Epidermal melanocyte (primary cell): Measurements from ENCODE around the gene LYZ.

Experiments used
- DNase-seq: peaks from one replicate; pipeline ENCODE4 v3.0.0; 2011; ENCODE audit warnings: low spot score; ENCODE audit not compliant: insufficient read length

LYZ gene

DNA sequence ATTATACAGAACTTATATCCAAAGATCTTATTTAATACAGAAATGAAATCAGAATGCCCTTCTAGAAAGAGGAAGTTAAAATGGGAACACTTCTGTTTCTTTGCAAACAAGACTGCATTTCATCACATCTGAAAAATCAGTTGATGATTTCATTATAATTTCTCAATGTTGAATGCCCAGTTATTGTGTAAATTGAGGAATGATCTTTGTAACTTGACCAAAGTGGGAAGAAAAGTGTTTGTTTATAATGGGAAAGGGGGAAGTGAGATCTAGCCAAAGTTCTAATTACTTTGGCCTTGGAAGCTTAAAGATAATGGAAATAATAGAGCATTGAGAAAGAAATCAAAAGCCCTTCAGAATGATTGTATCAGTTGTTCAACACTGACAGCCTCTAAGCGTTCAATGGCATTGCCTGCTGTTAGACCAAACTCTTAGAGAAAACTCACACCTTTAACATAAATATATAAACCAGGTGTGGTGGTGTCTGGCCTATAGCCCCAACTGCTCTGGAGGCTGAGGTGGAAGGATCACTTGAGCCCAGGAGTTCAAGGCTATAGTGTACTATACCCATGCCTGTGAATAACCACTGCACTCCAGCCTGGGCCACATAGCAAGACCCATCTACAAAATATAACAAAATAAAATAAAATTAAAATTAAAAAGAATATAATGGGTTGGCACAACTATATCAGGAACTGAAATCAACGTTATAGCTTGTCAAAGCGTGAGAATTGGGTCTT is 9.9 kb upstream of the LYZ start:
- DNase-seq, result no peak

DNA sequence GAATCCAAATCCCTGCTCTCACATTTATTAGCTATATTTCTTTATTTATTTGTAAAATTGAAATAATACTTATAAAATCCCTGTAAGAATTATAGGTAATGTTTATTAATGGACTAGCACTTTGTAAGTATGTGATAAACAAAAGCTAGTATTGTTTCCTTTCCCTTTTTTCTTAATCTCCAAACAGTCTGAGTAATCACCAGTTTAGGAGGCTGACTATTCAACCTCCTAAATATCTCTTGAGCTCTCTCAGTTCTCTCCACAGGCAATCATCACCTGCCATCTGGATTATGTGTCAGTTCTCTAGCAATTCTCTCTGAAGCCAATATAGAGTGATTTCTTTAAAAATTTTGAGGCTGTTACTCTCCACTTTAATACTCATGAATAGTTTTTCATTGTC is 9.2 kb upstream of the LYZ start:
- DNase-seq, result no peak

DNA sequence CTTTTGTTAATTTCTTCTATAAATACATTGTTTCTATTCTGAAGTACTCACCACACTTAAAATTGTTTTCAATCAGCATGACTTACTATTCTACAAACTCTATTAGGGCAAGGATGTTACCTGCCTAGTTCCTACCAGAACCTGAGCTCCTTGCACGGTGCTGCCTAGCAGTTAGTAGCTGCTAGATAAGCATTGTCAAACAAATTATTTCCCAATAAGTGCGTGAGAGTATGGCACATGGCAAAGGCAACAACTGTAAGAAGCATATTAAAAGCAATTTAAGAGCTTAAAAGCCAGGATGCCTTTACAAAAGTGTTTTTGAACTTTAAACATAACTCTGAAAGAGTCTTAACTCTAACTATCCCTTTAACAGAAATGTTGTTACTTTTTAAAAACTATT is 8.2 kb upstream of the LYZ start:
- no peak for DNase-seq

DNA sequence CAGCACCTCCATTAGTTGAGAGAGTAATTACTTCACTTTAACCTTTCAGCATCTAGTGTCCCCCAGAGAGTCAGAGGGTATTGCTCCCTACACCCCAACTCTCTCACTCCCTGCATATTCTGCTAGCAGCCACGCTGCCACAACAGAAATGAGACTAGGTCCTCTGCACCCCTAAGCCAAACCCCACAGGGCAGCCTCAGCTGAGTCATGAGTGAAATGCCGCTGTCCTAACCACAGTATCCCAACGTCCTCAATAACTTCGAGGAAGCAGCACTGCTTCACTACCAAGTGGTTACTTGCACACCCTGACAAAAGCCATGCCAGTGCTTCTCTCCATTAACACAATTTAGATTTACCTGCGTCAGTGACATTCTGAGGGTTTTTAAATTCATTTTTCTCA is 6.9 kb upstream of the LYZ start:
- no peak for DNase-seq

DNA sequence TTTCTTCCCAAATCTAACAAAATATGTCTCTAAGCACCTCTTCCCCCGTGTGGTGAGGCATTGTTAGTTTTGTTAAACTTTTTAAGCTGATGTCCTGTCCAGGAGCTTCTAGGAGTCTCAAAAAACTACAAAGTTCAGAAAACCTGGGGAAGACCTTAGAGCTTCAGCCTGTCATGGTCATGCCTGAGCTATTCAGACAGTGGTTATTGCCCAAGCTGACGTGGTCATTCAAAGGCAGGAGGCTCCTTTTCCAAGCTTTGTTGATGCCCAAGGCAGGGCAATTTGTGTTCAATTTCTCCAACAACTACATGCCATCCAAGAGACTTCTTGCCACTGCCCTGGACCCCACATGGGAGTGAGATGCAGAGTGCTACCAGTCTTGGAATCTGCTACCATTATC is 5.8 kb upstream of the LYZ start:
- no peak for DNase-seq

DNA sequence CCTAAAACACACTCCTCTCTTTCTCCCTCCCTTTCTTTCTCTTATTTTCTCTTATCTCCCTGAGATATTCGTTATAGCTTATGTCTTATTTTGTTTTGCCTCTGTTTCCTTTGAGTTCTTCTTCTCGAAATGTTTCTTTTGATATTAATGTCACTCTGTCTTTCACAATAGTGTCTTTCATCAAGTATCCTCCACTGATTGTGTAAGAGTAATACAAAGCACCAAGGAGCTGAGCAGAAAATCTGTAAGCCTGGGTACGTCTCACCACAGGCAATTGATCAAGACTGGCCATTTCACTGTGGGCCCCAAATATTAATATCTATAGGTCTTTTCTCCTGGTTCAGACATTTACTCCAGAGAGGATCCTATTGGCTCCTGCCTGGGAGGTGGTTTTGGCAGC is 4.8 kb upstream of the LYZ start:
- no peak for DNase-seq

DNA sequence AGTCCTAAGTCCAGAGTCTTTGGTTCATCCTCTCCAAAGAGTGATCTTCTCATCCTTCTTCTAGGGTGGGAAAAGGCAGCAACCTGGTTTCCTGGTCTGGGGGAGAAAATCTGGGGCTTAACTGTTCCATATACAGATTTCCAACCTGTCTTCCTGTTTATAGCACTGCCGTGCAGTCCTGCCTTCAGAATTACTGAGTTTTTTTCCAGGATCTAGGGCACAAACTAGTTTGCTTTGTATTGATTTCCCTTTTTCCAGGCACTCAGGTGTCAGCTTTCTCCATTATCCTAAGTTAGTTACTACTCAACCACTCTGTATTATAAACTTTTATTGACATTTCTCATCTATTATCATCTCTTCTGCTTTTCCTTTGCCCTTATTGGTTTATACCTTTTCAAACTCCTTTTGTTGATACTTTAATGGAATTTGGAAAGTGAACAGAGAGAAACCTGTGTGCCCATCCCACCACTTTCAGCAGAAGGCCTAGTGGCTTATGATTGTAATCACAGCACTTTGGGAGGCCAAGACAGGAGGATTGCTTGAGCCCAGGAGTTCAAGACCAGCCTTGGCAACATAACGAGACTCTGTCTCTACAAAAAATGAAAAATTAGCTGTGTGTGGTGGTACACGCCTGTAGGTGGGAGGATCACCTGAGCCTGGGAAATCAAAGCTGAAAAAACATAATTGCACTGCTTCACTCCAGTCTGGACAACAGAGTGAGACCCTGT is 4.1 kb upstream of the LYZ start:
- DNase-seq, result no peak

DNA sequence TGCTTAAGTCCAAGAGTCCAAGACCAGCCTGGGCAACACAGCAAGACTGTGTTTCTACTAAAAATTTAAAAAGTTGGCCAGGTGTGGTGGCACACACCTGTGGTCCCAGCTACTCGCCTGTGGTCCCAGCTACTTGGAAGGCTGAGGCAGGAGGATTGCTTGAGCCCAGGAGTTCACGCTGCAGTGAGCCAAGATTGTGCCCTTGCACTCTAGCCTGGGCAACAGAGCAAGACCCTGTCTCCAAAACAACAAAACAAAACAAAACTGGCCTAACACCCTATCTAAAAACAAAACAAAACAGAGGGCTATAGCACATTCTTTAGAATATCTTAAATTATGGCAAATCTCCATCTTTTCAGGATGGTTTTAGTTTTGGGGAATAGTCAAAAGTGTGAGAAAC is 3.1 kb upstream of the LYZ start:
- DNase-seq, result no peak

DNA sequence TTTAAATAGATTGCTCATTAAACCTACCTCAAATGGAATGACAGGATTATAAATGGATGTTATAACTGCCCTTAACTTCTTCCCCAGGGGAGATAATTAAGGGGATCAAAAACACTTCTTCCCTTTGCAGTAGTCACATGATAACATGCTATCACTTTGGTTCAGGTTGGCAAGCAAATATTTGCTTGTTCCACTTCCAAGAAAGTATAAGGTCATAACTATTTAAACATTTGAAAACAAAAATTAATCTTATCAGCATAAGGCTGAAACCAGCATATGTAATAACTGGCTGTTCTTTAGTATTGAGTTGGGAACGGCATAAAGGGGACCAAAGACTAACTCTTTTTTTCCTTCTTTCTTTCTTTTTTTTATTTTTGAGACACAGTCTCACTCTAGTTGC is 2.4 kb upstream of the LYZ start:
- no peak for DNase-seq

DNA sequence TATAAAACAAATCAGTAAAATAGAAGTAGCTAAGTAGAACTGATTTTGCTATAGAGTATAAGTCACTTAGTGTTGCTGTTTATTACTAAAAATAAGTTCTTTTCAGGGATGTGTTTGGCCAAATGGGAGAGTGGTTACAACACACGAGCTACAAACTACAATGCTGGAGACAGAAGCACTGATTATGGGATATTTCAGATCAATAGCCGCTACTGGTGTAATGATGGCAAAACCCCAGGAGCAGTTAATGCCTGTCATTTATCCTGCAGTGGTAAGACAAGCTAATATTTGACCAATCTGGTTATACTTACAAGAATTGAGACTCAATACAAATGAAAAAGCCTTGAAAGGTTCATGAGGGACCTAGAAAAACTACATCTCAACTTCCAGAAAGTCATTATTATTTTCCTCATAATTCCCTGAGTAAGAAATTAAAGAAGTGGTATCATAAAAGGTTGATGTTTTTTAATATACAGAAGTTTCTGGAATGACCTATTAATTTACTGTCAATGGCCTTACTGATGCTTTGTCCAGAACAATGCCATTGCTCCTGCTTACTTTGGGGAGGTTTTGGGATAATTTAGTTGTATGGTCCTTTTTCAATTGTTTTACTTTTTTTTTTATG is 1.9 kb downstream of the LYZ start:
- no peak for DNase-seq

DNA sequence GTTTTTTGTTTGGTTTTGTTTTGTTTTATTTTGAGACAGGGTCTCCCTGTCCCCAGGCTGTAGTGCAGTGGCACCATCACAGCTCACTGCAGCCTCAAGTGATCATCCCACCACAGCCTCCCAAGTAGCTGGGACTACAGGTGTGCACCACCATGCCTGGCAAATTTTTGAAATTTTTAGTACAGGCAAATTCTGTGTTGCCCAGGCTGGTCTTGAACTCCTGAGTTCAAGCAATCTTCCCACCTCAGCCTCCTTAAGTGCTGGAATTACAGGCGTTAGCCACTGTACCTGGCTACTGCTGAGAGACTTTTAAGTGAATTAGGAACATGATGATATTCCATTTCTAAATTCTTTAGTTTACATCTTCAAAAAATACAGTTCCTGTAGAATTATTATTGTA is 2.6 kb downstream of the LYZ start:
- no peak for DNase-seq

DNA sequence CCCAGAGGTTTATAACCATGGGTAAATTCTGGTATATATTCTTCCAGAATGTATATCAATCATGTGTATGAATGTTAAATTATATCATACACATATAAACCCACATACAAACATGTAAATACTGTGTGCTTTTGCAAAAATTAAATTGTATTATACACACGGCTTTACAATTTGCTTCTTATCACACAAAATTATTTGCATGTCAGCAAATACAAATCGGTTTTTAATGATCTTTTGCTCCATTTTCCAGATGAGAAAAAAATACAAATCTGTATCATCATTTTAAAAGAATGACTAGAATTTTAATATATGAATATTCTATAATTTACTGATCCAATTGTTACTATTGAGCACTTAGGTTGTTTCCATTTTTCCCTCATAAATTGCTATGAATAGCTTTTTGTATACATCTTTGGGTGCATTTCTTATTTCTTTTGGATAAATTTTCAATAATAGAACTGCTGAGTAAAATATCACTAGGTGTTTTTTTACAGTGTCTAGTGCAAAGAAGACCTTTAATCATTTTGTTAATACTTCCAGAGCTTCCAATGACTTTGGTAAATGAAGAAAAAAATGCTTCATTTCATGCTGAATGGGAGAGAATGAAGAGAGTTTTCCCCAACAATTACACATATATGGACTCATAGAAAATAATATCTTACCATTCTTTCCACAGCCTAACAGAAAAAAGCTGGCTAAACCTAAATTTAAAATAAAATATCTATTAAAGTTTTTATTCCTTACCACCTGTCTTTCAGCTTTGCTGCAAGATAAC is 3.5 kb downstream of the LYZ start:
- DNase-seq, result no peak

DNA sequence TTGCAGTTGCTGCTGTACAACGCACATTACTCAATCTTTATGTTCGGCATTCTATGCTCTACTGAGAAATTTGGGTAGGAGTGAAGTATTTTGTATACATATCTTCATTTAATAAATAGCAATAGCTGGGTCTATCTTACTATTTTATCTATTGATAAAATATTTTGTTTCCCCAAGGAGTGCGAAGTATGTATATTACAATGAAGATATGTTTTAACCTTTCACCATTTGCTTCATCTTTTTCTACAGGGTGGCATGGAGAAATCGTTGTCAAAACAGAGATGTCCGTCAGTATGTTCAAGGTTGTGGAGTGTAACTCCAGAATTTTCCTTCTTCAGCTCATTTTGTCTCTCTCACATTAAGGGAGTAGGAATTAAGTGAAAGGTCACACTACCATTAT is 4.7 kb downstream of the LYZ start:
- no peak for DNase-seq

DNA sequence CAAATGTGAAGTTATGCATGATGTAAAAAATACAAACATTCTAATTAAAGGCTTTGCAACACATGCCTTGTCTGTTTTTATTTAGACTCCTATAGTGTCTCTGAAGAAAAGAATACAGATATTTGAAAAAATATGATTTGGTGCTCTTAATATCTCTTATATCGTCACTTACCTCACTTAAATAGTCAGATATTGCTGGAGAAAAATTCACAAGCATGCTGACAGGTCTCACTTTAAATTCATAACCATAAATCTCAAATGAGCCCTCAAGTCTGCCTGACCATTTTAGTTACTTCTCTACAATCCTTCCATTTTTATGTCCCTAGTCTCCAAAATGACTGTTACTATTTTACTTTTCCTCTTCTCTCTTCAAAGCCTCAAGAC is 6.0 kb downstream of the LYZ start:
- no peak for DNase-seq

DNA sequence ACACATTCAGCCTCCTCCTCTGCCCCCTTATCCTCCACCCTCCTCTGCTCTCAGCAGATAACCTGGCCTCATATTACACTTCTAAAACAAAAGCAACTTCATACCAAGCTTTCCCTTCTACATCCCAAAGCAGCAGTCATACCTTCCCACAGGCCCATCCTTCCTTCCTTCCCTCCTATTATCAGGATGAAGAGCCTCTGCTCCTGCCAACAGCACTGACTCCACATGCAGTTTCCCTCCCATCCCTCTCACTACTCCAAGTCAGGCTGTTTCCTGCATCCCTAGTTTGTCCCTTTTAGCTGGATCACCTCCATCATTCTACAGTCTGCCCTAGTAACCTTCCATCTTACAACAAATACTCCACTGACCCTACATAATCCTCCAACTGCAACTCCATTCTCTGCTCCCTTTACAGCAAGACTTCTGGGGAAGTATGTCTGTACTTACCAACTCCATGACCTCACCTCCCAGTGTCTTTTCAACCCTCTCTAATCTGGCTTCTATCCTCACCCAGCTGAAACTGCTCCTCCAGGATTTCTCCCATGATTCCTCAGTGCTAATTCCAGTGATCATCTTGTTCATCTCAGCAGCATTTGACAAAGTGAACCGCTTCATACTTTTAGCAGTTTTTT is 6.5 kb downstream of the LYZ start:
- DNase-seq, result no peak

DNA sequence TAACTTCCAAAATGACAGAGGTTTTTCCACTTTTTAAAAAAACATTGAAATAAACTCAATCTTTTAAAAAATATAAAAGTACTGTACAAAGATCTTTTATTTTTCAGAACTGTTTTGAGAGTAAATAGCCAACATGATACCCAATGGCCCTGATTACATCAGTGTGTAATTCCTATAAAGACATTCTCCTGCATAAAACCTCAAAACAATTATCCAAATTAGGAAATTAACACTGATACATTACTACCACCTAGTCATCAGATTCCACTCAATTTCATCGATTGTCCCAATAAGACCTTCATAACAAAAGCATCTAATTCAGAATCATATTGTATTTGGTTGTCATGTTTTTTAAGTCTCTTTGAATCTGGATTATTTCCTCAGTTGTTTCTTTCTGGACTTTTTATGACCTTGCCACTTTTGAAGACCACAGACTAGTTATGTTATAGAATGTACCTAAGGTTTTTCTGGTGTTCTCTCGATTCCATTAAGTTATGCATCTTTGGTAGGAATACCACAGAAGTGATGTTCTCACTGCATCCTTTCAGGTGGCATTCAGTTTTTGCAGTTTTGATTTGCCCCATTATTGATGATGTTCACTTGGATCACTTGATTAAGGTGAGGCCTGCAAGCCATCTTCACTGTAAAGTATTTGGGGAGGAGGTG is 7.3 kb downstream of the LYZ start:
- no peak for DNase-seq

DNA sequence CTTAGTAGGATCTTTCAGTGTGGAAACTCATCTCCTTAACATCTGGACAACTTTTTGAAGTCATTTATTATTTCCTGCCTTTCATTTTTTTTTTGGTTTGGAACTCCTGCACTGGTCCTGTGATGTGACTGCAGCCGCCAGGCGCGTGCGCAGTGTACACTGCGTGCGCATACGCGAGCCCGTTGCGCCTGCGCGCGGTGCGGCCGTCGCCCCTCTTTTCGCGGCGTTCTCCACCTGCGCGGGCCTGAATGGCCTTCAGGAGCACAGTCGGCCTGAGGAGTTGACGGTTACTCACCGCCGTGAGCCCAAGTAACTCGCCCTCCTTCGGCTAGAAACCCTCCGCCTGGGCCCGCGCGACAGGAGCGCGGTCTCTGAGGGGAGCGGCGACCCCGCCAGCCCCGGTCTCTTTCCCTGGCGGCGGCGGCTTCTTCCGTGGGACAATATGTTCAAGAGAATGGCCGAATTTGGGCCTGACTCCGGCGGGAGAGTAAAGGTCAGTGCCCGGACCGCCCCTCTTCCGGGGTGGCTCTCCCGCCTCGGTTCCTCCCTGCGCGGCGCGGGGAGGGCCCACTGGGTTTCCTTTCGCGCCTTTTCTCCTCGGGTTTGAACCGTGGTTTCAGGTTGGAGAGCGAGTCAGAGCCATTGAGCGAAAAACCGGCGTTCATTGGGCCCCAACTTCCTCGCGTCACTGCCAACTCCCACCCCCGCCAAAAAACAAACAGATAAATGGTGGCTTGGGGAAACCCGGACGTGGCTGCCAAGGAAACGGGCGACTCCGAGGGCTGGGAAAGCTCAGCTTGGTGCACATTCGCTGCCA is 11.6 kb downstream of the LYZ start, which contains the start of gene YEATS4:
Gene YEATS4, plus strand, starts transcription at position 213 of the 817 bp plus-strand sequence. Its CDS starts 230 bp downstream, at position 443.
- DNase-seq, result peak; percentile 87

DNA sequence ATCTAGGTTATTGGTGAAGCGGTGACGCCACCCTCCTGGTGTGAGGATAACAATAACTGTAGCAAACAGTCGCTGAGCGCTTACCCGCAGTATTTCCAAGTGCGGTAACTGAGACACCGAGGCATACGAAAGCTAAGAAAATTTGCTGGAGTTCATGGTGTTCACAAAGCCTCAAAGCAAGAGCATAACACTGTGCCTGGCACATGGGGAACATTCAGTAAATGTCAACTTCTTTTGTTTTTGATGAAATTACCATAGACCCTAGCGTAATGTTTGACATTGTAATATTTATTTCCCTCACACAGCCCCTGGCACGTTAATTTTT is 12.1 kb downstream of the LYZ start:
- no peak for DNase-seq

DNA sequence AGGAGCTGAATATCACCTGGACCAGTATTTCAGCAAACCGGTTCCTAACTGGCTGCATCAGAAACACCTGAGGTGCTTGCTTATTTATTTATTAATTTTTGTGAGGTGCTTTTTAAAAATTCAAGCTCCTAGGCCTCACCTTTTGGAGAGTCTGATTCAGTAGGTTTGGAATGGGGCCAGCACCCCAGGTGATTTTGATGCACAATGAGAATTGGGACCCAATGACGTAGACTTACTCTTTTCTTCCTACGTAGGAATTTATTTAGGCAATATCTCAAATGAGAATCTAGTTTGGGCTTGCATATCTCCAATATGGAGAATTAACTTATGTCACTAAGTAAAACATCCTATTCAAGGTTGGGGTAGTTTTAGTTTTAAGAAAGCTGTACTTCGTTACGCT is 18.6 kb downstream of the LYZ start:
- no peak for DNase-seq

DNA sequence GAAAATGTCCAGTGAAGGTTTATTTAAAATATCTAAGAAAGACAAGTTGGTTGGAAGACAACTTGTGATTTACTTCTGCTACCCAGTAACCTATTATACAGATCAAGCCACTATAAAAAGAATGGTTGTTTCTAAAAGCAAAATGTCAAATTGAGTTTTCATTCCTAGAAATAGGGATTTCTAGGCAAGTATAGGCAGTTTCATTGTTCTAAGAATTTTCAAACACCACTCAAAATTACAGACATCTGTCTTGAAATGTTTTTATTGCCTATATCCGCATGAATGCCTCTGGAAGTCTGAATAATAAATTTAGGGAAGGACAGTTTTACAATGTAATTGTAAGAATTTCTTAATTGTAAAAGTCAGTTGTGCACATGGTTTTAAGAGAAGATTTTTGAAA is 20.0 kb downstream of the LYZ start:
- no peak for DNase-seq
